ENCODE measurements around the gene CAV3.
"Not testable (repeated sequence)": the region's sequence is repeated elsewhere in the genome, so short reads cannot be mapped to it uniquely, and the experiment has no call there.

Gene CAV3

GRCh38 chr3:8733332-8734094 is at the start of gene CAV3:
CAV3 (plus strand) TSS chr3:8733802; CDS start chr3:8733877, 75 bp downstream.
- no peak for DNase-seq (ENCODE audit: low read depth, low spot score)

GRCh38 chr3:8684992-8685391 is 48.6 kb upstream of the CAV3 start:
- not testable (repeated sequence) for DNase-seq (ENCODE audit: low read depth, low spot score)

- not testable (repeated sequence) for DNase-seq (ENCODE audit: low read depth, low spot score)
These were observed 42.3 kb upstream of the CAV3 start for GRCh38 chr3:8691295-8691694.

GRCh38 chr3:8702560-8702959 is 31.0 kb upstream of the CAV3 start:
- DNase-seq (ENCODE audit: low read depth, low spot score), result no peak

GRCh38 chr3:8705575-8705974 is 28.0 kb upstream of the CAV3 start:
- DNase-seq (ENCODE audit: low read depth, low spot score), result no peak

GRCh38 chr3:8709287-8709686 is 24.3 kb upstream of the CAV3 start:
- no peak for DNase-seq (ENCODE audit: low read depth, low spot score)

GRCh38 chr3:8709801-8710507 is 23.6 kb upstream of the CAV3 start:
- no peak for DNase-seq (ENCODE audit: low read depth, low spot score)

- DNase-seq (ENCODE audit: low read depth, low spot score), result no peak
These were observed 21.3 kb upstream of the CAV3 start for GRCh38 chr3:8712045-8712907.

GRCh38 chr3:8712908-8713255 is 20.7 kb upstream of the CAV3 start:
- DNase-seq (ENCODE audit: low read depth, low spot score), result no peak

GRCh38 chr3:8713901-8714759 is 19.5 kb upstream of the CAV3 start:
- no peak for DNase-seq (ENCODE audit: low read depth, low spot score)

- not testable (repeated sequence) for DNase-seq (ENCODE audit: low read depth, low spot score)
These were observed 17.8 kb upstream of the CAV3 start for GRCh38 chr3:8715757-8716156.

- DNase-seq (ENCODE audit: low read depth, low spot score), result no peak
These were observed 10.8 kb upstream of the CAV3 start for GRCh38 chr3:8722808-8723207.

- DNase-seq (ENCODE audit: low read depth, low spot score), result no peak
These were observed 10.0 kb upstream of the CAV3 start for GRCh38 chr3:8723612-8724011.

GRCh38 chr3:8724108-8724752 is 9.4 kb upstream of the CAV3 start:
- DNase-seq (ENCODE audit: low read depth, low spot score), result no peak

GRCh38 chr3:8727605-8728512 is 5.7 kb upstream of the CAV3 start:
- DNase-seq (ENCODE audit: low read depth, low spot score), result no peak

GRCh38 chr3:8729479-8729878 is 4.1 kb upstream of the CAV3 start:
- DNase-seq (ENCODE audit: low read depth, low spot score), result no peak

GRCh38 chr3:8730656-8731055 is 2.9 kb upstream of the CAV3 start:
- DNase-seq (ENCODE audit: low read depth, low spot score), result no peak

GRCh38 chr3:8732413-8732812 is 1.2 kb upstream of the CAV3 start:
- DNase-seq (ENCODE audit: low read depth, low spot score), result no peak

GRCh38 chr3:8734137-8734878 is 706 bp downstream of the CAV3 start:
- no peak for DNase-seq (ENCODE audit: low read depth, low spot score)
